ENCODE results near the gene CTNNA1.
"Not testable (repeated sequence)": the region's sequence is repeated elsewhere in the genome, so short reads cannot be mapped to it uniquely, and the experiment has no call there.

- TF ChIP-seq, protein P1, sequence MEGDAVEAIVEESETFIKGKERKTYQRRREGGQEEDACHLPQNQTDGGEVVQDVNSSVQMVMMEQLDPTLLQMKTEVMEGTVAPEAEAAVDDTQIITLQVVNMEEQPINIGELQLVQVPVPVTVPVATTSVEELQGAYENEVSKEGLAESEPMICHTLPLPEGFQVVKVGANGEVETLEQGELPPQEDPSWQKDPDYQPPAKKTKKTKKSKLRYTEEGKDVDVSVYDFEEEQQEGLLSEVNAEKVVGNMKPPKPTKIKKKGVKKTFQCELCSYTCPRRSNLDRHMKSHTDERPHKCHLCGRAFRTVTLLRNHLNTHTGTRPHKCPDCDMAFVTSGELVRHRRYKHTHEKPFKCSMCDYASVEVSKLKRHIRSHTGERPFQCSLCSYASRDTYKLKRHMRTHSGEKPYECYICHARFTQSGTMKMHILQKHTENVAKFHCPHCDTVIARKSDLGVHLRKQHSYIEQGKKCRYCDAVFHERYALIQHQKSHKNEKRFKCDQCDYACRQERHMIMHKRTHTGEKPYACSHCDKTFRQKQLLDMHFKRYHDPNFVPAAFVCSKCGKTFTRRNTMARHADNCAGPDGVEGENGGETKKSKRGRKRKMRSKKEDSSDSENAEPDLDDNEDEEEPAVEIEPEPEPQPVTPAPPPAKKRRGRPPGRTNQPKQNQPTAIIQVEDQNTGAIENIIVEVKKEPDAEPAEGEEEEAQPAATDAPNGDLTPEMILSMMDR (IDR thresholded peaks at IDR 0.05), result not testable (repeated sequence)
- TF ChIP-seq POLR2A (IDR thresholded peaks at IDR 0.05), result not testable (repeated sequence)
Measured at GRCh38 chr5:138834853-138835252, 81.6 kb downstream of the CTNNA1 start.
